T47D (cell line): ENCODE measurements around the gene CTF1.
"Not testable (repeated sequence)": the region's sequence is repeated elsewhere in the genome, so short reads cannot be mapped to it uniquely, and the experiment has no call there.

Experiments used
- DNase-seq, 2 experiments: peaks; one replicate each; pipeline versions ENCODE4 v3.0.0 to v3.0.0-alpha.2; 2011 to 2012; ENCODE audit warnings: low read depth in 1 of 2, low spot score in 1 of 2
- JUND ChIP-seq: IDR thresholded peaks from 2 replicates; pipeline ENCODE4 v1.6.1; 2012; ENCODE audit warnings: low read depth
- in situ Hi-C: cut with HindIII; loops from 2 replicates; pipeline ENCODE4 v1.10.0; 2016; ENCODE audit warnings: low sequenced_read_pairs, low pct_unique_long_range_greater_than_20kb

Gene CTF1, protein sequence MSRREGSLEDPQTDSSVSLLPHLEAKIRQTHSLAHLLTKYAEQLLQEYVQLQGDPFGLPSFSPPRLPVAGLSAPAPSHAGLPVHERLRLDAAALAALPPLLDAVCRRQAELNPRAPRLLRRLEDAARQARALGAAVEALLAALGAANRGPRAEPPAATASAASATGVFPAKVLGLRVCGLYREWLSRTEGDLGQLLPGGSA

DNA sequence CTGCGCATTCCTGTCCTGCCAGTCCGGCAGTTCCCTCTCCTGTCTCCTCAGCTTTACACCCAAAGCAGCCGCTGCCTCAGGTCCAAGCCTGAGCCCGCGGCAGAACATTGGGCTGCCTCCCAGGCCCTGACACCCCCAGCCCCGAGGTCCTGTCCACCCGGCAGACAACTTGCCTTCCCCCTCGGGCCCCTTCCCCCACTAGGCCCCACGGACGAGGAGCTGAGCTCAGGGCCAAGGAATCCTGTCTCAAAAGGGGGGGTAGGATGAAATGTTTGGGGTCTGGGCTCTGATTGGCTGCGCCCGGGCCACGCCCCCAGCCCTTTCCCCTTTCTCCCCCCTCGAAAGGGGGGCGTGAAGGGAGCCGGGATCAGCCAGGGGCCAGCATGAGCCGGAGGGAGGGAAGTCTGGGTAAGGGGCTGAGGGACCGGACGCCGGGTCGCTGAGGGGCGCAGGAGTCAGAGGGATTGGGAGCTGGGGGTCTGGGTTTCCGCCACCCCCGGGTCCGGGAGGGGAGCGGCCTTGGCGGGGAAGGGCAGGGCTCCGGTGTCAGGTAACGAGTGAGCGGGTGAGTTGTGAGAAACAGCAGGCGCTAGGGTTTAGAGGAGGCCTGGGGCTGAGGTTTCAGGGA lies at the start of gene CTF1:
Gene CTF1, plus strand, starts transcription at position 354 of the 628 bp plus-strand sequence. Its CDS starts 30 bp downstream, at position 384.
- peak; percentile 79 to 95 for DNase-seq
- in situ Hi-C loops: no loop called here
- TF ChIP-seq JUND: no peak; the same call in 1 of the 2 replicates

GRCh38 chr16:30846649-30847402 lies 49.6 kb upstream of the CTF1 start:
- TF ChIP-seq JUND: no peak
- in situ Hi-C loops: no loop called here
- DNase-seq: no peak

DNA sequence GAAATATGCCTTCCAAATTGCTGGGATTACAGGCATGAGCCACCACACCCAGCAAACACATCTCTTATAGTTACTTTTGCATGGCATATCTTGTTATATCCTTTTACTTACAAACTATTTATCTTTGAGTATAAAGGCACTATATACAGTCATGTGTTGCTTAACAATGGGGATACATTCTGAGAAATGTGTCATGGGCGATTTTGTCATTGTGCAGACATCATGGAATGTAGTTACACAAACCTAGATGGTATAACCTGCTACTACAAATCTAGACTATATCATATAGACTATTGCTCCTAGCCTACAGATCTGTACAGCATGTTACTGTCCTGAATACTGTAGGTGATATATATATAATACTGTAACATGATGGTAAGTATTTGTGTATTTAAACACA lies 46.2 kb upstream of the CTF1 start:
- no peak for TF ChIP-seq JUND
- no peak for DNase-seq
- in situ Hi-C loops: no loop called here

DNA sequence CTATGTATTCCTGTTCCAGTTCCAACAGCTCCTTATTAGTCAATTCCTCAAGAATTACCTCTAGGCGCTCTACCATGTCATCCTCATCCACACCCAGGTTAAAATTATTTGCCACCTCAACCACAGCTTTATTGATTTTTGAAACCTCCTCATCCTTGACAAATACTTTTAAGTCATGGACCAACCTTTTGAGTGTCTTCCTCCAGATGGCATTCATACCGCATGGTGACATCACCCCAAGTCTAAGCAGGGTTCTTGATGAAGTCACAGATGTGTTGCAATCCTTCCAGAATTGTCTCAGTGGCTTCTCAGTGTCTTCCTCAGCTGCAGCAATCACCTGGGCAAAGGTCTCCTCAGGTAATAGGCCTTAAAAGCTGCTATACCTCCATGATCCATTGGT lies 42.7 kb upstream of the CTF1 start:
- peak in 1 of 2 experiments; percentile 60 for DNase-seq
- in situ Hi-C loops: no loop called here

GRCh38 chr16:30858111-30858495 lies 38.3 kb upstream of the CTF1 start:
- no peak for TF ChIP-seq JUND
- in situ Hi-C loops: no loop called here
- DNase-seq: no peak

More for the DNA sequence above, 42.7 kb upstream of the CTF1 start:
- TF ChIP-seq JUND: no peak

GRCh38 chr16:30858829-30859423 lies 37.5 kb upstream of the CTF1 start:
- no peak for TF ChIP-seq JUND
- DNase-seq: no peak
- in situ Hi-C loops: no loop called here

- DNase-seq, in situ Hi-C loops: not testable (repeated sequence)
These were observed 35.7 kb upstream of the CTF1 start for GRCh38 chr16:30860729-30861128.

DNA sequence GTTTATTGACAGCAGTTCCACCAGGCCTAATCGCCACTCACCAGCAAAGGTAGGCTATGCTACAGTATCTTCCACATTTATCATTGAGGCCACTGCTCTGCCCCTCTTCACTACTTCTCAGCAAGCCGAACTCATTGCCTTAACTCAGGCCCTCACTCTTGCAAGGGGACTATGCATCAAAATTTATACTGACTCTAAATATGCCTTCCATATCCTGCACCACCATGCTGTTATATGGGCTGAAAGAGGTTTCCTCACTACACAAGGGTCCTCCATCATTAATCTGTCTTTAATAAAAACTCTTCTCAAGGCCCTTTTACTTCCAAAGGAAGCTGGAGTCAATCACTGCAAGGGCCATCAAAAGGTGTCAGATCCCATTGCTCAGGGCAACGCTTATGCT lies 33.2 kb upstream of the CTF1 start:
- DNase-seq, in situ Hi-C loops: not testable (repeated sequence)

DNA sequence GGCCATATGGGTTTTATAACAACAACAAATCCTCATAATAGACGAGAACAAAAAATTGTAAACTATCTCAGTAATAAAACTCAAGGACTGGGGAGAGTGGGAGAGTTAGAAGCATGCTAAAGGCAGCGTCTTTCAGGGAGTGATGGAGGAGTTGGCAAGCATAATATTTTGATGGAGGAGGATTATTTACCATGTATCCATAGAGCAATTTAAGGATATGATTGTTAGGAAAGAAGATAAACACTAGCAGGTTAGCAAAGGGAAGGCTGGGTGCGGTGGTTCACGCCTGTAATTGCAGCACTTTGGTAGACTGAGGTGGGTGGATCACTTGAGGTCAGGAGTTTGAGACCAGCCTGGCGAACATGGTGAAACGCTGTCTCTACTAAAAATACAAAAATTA lies 30.4 kb upstream of the CTF1 start:
- TF ChIP-seq JUND: no peak
- no peak for DNase-seq
- in situ Hi-C loops: no loop called here

- DNase-seq: peak in 1 of 2 experiments; percentile 46
- in situ Hi-C loops: no loop called here
- no peak for TF ChIP-seq JUND
These were observed 28.7 kb upstream of the CTF1 start for GRCh38 chr16:30867747-30868146.

DNA sequence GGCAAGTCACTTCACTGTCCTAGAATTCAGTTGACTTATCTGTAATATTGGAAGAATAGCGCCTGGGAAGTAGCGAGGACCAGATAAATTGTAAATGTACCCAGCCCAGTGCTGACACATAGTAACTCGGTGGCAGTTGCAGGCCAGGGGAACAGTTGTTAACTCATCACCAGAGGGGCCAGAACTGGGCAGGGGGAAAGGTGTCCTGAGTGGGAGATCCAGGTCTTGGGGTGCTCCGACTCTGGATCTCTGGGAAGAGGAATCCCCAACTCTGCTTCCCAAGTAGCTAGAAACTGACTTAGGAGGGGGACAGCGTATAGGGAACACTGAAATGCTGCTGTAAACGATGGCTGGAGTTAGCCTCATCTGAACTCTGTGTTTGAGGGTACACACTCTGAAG lies 25.5 kb upstream of the CTF1 start:
- in situ Hi-C loops: no loop called here
- no peak for DNase-seq
- no peak for TF ChIP-seq JUND

GRCh38 chr16:30874244-30874820 lies 22.1 kb upstream of the CTF1 start:
- no peak for TF ChIP-seq JUND
- in situ Hi-C loops: no loop called here
- no peak for DNase-seq
